H1 (cell line): ENCODE data around the gene SMYD4. TPM values are rescaled to one million over a fixed set of nuclear protein-coding genes. Genes with fewer than 3 reads are reported as not detected.

Experiments
- CTCF ChIA-PET: fragments of 300-600 bp; sonication (Branson Sonifier 250); formaldehyde crosslinking; loops from one replicate; lab custom pipeline; 2021; ENCODE audit not compliant: partially characterized antibody; lab: Charles Lee
- POLR2A ChIA-PET: fragments of 300-600 bp; sonication (Branson Sonifier 250); formaldehyde crosslinking; loops from one replicate; lab custom pipeline; 2021; ENCODE audit warnings: inconsistent platforms; ENCODE audit not compliant: partially characterized antibody; lab: Charles Lee
- DNase-seq, 2 experiments: peaks; one replicate each; pipeline versions ENCODE4 v3.0.0 to v3.0.0-alpha.2; 2010 to 2022; ENCODE audit warnings: low spot score in 2 of 2, low read depth in 1 of 2, mixed read lengths in 1 of 2
- FAIRE-seq: peaks from 2 replicates; lab custom pipeline; 2011; peaks lifted over from hg19 to GRCh38; lab: Jason Lieb, UNC
- H2AFZ ChIP-seq: 2 replicates; pipeline ENCODE4 v1.8.1; 2012; ENCODE audit warnings: low read length, inconsistent platforms
- H2AK5ac ChIP-seq: 2 replicates; pipeline ENCODE4 v1.6.1; 2013; ENCODE audit warnings: low read depth, low read length
- H2BK120ac ChIP-seq: replicated peaks from 2 replicates; pipeline ENCODE3; 2013; ENCODE audit warnings: low read depth, low read length, inconsistent platforms
- H2BK12ac ChIP-seq: 2 replicates; pipeline ENCODE4 v1.6.1; 2013; ENCODE audit warnings: low read depth, low read length
- H2BK15ac ChIP-seq: 2 replicates; pipeline ENCODE4 v1.6.1; 2013; ENCODE audit warnings: low read length
- H2BK20ac ChIP-seq: 2 replicates; pipeline ENCODE4 v1.6.1; 2013; ENCODE audit warnings: low read length
- H2BK5ac ChIP-seq: 2 replicates; pipeline ENCODE4 v1.6.1; 2013; ENCODE audit warnings: low read depth, low read length
- H3K14ac ChIP-seq: 2 replicates; pipeline ENCODE4 v1.6.1; 2013; ENCODE audit warnings: inconsistent platforms; ENCODE audit not compliant: insufficient read length
- H3K18ac ChIP-seq: 2 replicates; pipeline ENCODE4 v1.6.1; 2013; ENCODE audit warnings: low read length; ENCODE audit errors: extremely low read depth
- H3K23ac ChIP-seq: 2 replicates; pipeline ENCODE4 v1.6.1; 2013; ENCODE audit warnings: inconsistent platforms; ENCODE audit not compliant: insufficient read length
- H3K23me2 ChIP-seq: 2 replicates; pipeline ENCODE4 v1.6.1; 2013; ENCODE audit warnings: low read depth, low read length
- H3K27ac ChIP-seq: 2 replicates; pipeline ENCODE4 v1.6.1; 2011; ENCODE audit warnings: low read depth, low read length, inconsistent platforms
- H3K27me3 ChIP-seq, 4 experiments: replicated peaks in 1 of 4; 1 replicate in 1 of 4; 2 replicates in 3 of 4; pipeline versions ENCODE4 v1.6.1 to v1.8.1; 2011 to 2013; ENCODE audit warnings: low read length in 3 of 4, mild to moderate bottlenecking in 3 of 4, inconsistent platforms in 2 of 4, mixed read lengths in 2 of 4, moderate library complexity in 1 of 4; ENCODE audit not compliant: control insufficient read depth in 3 of 4, insufficient read depth in 3 of 4; ENCODE audit errors: extremely low read depth in 1 of 4
- H3K36me3 ChIP-seq, 4 experiments: 2 replicates each; pipeline versions ENCODE4 v1.6.1 to v1.8.1; 2011 to 2013; ENCODE audit warnings: mild to moderate bottlenecking in 4 of 4, low read length in 3 of 4, moderate library complexity in 2 of 4, control low read depth in 1 of 4, inconsistent platforms in 1 of 4; ENCODE audit not compliant: insufficient read depth in 4 of 4, control insufficient read depth in 2 of 4
- H3K4ac ChIP-seq: replicated peaks from 2 replicates; pipeline ENCODE3; 2013; ENCODE audit warnings: low read length, low read depth, mixed read lengths, inconsistent platforms; ENCODE audit not compliant: insufficient read length
- H3K4me1 ChIP-seq, 4 experiments: replicated peaks in 1 of 4; 1 replicate in 1 of 4; 2 replicates in 3 of 4; pipeline versions ENCODE4 v1.6.1 to v1.8.1; 2011 to 2013; ENCODE audit warnings: low read length in 3 of 4, inconsistent platforms in 2 of 4, mixed read lengths in 1 of 4; ENCODE audit not compliant: insufficient read depth in 4 of 4, control insufficient read depth in 3 of 4
- H3K4me2 ChIP-seq, 2 experiments: 2 replicates each; pipeline versions ENCODE4 v1.6.1 to v1.8.1; 2011 to 2013; ENCODE audit warnings: low read depth in 2 of 2, low read length in 2 of 2, control low read depth in 1 of 2, inconsistent platforms in 1 of 2, mild to moderate bottlenecking in 1 of 2; ENCODE audit not compliant: insufficient read depth in 1 of 2
- H3K4me3 ChIP-seq, 4 experiments: fragments of 200-600, 300-600 bp in 1 of 4; sonication (generic), shearing (Covaris generic), sonication (Bioruptor Twin) in 1 of 4; 2 replicates each; pipeline versions ENCODE4 v1.5.1 to v1.8.1; 2011 to 2016; ENCODE audit warnings: low read length in 4 of 4, low read depth in 3 of 4, control low read depth in 2 of 4, inconsistent platforms in 2 of 4, mild to moderate bottlenecking in 2 of 4, mixed read lengths in 1 of 4, moderate library complexity in 1 of 4; ENCODE audit not compliant: insufficient read depth in 2 of 4; ENCODE audit errors: extremely low read depth in 1 of 4
- H3K56ac ChIP-seq: replicated peaks from 2 replicates; pipeline ENCODE3; 2013; ENCODE audit warnings: low read depth, mild to moderate bottlenecking, mixed read lengths, low read length, inconsistent platforms; ENCODE audit not compliant: insufficient read length
- H3K79me1 ChIP-seq: 2 replicates; pipeline ENCODE4 v1.6.1; 2013; ENCODE audit warnings: low read depth, low read length, control low read depth
- H3K79me2 ChIP-seq, 2 experiments: 2 replicates each; pipeline versions ENCODE4 v1.6.1 to v1.8.1; 2012 to 2013; ENCODE audit warnings: low read length in 2 of 2, mild to moderate bottlenecking in 2 of 2, inconsistent platforms in 1 of 2; ENCODE audit not compliant: insufficient read depth in 2 of 2, control insufficient read depth in 1 of 2
- H3K9ac ChIP-seq, 4 experiments: replicated peaks in 1 of 4; 1 replicate in 1 of 4; 2 replicates in 3 of 4; pipeline versions ENCODE4 v1.6.1 to v1.8.1; 2011 to 2013; ENCODE audit warnings: low read depth in 3 of 4, low read length in 3 of 4, control low read depth in 2 of 4, mild to moderate bottlenecking in 2 of 4, moderate library complexity in 2 of 4, inconsistent platforms in 1 of 4; ENCODE audit errors: extremely low read depth in 1 of 4
- H3K9me3 ChIP-seq, 2 experiments: 2 replicates each; pipeline versions ENCODE4 v1.6.1 to v1.8.1; 2012 to 2013; ENCODE audit warnings: mild to moderate bottlenecking in 2 of 2, moderate library complexity in 2 of 2, control low read depth in 1 of 2, inconsistent platforms in 1 of 2, low read depth in 1 of 2, low read length in 1 of 2, mixed read lengths in 1 of 2; ENCODE audit not compliant: insufficient read depth in 2 of 2
- H4K20me1 ChIP-seq, 2 experiments: replicated peaks in 1 of 2; 2 replicates each; pipeline versions ENCODE3 to v1.8.1; 2011 to 2013; ENCODE audit warnings: inconsistent platforms in 2 of 2, low read length in 2 of 2, mild to moderate bottlenecking in 1 of 2; ENCODE audit not compliant: insufficient read depth in 2 of 2, control insufficient read depth in 1 of 2
- H4K5ac ChIP-seq: 2 replicates; pipeline ENCODE4 v1.6.1; 2013; ENCODE audit warnings: low read length, low read depth, mixed read lengths, inconsistent platforms; ENCODE audit not compliant: insufficient read length
- H4K8ac ChIP-seq: 2 replicates; pipeline ENCODE4 v1.8.0; 2013; ENCODE audit warnings: mild to moderate bottlenecking, moderate library complexity, low read length, inconsistent platforms; ENCODE audit not compliant: insufficient read depth; ENCODE audit errors: extremely low read depth
- H4K91ac ChIP-seq: replicated peaks from 2 replicates; pipeline ENCODE3; 2013; ENCODE audit warnings: low read length, mixed read lengths, inconsistent platforms; ENCODE audit not compliant: insufficient read length
- TAF7 ChIP-seq: optimal IDR thresholded peaks from 2 replicates; pipeline ENCODE3; 2011; ENCODE audit warnings: low read depth, mild to moderate bottlenecking, inconsistent platforms, low read length, moderate library complexity, borderline replicate concordance
- WGBS, 2 experiments: shearing (Covaris generic) in 1 of 2; methylation state at CpG; one replicate each; pipeline versions ENCODE4 v1.1.6 to v1.1.7; 2013 to 2015; ENCODE audit warnings: low lambda C conversion rate in 2 of 2, mixed read lengths in 2 of 2, inconsistent platforms in 1 of 2, low coverage in 1 of 2, missing lambda C conversion rate in 1 of 2; ENCODE audit not compliant: insufficient replicate concordance in 2 of 2, insufficient coverage in 1 of 2, insufficient read length in 1 of 2; ENCODE audit errors: extremely low coverage in 1 of 2, missing lambda C conversion rate in 1 of 2; 5-methylcytosine and 5-hydroxymethylcytosine counted together
- polyA plus RNA-seq, 7 experiments: library from polyadenylated mRNA; depleted of rRNA in 3 of 7; stranded (reverse) in 5 of 7; unstranded in 2 of 7; fragments of >200 nt in 5 of 7; fragments of 200-250 nt in 2 of 7; gene quantifications; 1 replicate in 5 of 7; 2 replicates in 1 of 7; 4 replicates in 1 of 7; pipeline versions ENCODE4 v1.2.1 to v1.2.3, GENCODE V29; 2011 to 2013; ENCODE audit warnings: missing spikeins in 2 of 7, mixed read lengths in 2 of 7
- total RNA-seq: library from RNA; stranded (reverse); fragmentation: NEBNext Ultra II Directional; extraction: Animal tissue kit (Norgen Biotek cat#: 25700); gene quantifications from 2 replicates; pipeline ENCODE4 v1.2.1, GENCODE V29; 2021

Gene SMYD4
- total and polyA plus RNA-seq, 2 of the 8 experiments (the other 6 are each of a cell fraction or from before 2014, with no cell fraction given) = 10.5 to 23.4 TPM

DNA sequence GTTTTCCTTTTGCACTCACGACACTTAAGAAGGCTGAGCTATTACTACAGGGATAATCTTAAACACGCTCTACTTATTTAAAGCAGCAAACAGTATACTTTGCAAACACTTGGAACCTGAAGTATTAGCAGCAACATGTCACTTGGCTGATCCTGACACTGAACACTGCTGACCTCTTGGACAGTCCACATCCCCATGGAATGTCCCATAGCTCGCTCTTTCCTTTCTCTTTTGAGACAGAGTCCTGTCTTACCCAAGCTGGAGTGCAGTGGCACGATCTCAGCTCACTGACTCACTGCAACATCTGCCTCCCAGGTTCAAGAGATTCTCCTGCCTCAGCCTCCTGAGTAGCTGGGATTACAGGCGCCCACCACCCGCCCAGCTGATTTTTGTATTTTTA lies 26.4 kb downstream of the SMYD4 start:
- Histone ChIP-seq H4K91ac (no peak overlapping the region), H3K4me3 (no peak overlapping the region), H4K5ac (no peak overlapping the region), H4K8ac (no peak overlapping the region), H3K36me3 (peaks cover 0 to 28% (median 23%) of the 10 kb centered on the region in 4 experiments; a peak in 7 of 8 replicates), H3K56ac (no peak overlapping the region), H3K4me2 (no peak overlapping the region), H3K9me3 (no peaks in the 10 kb centered on the region), H2AFZ (no peak overlapping the region), H3K14ac (no peak overlapping the region), H3K23me2 (no peaks in the 10 kb centered on the region), H2BK20ac (no peak overlapping the region), H2BK5ac (no peak overlapping the region), H3K27ac (no peak overlapping the region), H4K20me1 (peaks cover 0 to 2% of the 10 kb centered on the region in 2 experiments), H2AK5ac (no peak overlapping the region), H2BK120ac (no peak overlapping the region), H3K27me3 (no peaks in the 10 kb centered on the region), H3K23ac (no peak overlapping the region), H3K79me2 (no peaks in the 10 kb centered on the region; a peak in 1 of 4 replicates), H3K4me1 (no peaks in the 10 kb centered on the region), H2BK15ac (no peak overlapping the region), H2BK12ac (no peak overlapping the region), H3K9ac (no peak overlapping the region), H3K79me1 (no peaks in the 10 kb centered on the region; the same call in 1 of the 2 replicates), H3K18ac (no peak overlapping the region), H3K4ac (no peak overlapping the region)
- ChIA-PET POLR2A (interaction anchor here (0.6 to 0.9 kb wide), 3 partner anchors 29 to 334 kb away, joined by 3 read pairs; no protein-coding TSS in a partner anchor), CTCF (interaction anchor here (0.6 to 1.4 kb wide), 5 partner anchors 8 to 442 kb away, joined by 3 to 5 read pairs (median 3); no protein-coding TSS in a partner anchor)
- WGBS, 2 experiments = 86% methylated on average over 6 of the region's 6 CpGs; no CpG with 5 or more reads in 1 of the 2 experiments
- TF ChIP-seq TAF7 = no peak
- DNase-seq (no peak), FAIRE-seq (no peak)
